ENCODE data around the gene TFDP2. TPM values are rescaled to one million over a fixed set of nuclear protein-coding genes. Genes with fewer than 3 reads are reported as not detected.

Gene TFDP2
- total and polyA plus RNA-seq, 2 experiments from 2014 or later, result 150 to 410 TPM

DNA sequence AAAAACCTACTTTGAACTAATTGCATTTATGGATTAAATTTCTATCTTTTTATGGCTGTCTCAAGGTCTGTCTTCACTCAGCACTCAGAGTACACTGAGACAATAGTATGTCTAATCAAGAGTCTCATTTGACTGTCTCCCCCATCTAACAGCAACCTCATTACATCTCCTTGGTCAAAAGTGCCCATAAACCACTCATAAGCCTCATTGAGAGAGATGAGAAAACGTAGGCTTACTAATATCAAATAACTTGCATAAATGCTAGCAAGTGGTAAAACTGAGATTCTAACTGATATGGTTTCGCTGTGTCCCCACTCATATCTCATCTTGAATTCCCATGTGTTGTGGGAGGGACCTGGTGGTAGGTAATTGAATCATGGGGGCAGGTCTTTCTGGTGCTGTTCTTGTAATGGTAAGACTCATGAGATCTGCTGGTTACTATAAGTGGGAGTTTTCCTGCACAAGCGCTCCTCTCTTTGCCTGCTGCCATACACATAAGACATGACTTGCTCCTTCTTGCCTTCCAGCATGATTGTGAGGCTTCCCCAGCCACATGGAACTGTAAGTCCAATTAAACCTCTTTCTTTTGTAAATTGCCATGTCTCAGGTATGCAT lies 113.9 kb downstream of the TFDP2 start:
- Mint-ChIP-seq H3K27ac (no peak overlapping the region), H3K27me3 (ENCODE audit: insufficient read depth, low read depth, poor library complexity) (no peaks in the 10 kb centered on the region), H3K9me3 (no peaks in the 10 kb centered on the region), H3K4me1 (no peaks in the 10 kb centered on the region), H3K36me3 (ENCODE audit: low read depth) (no peaks in the 10 kb centered on the region), H3K4me3 (no peak overlapping the region)
- H3K27me3 ChIP-seq (ENCODE audit: insufficient read depth), result no peaks in the 10 kb centered on the region
- ATAC-seq (no peak), DNase-seq (ENCODE audit: low spot score) (no peak)
- H3F3A ChIP-seq (replicated peaks; ENCODE audit: low read depth), result no peaks in the 10 kb centered on the region
- H3K79me2 ChIP-seq (replicated peaks; ENCODE audit: insufficient read depth), result no peaks in the 10 kb centered on the region
- no peak overlapping the region for H3K27ac ChIP-seq (ENCODE audit: low read depth)
- no peak overlapping the region for H3K4me3 ChIP-seq
- no peak overlapping the region for H2AFZ ChIP-seq
- no peaks in the 10 kb centered on the region for H3K36me3 ChIP-seq (ENCODE audit: insufficient read depth)
- TF ChIP-seq NANOG (IDR thresholded peaks at IDR 0.05; ENCODE audit: borderline replicate concordance) (no peak), EZH2 (IDR thresholded peaks at IDR 0.05; ENCODE audit: low read depth, unreplicated experiment) (no peak), JUNB (IDR thresholded peaks at IDR 0.05; ENCODE audit: unreplicated experiment) (no peak), POLR2AphosphoS5 (IDR thresholded peaks at IDR 0.05; ENCODE audit: low read depth) (no peak), ZNF114 (CRISPR knock-in tag; IDR thresholded peaks at IDR 0.05) (no peak), CREB1 (CRISPR knock-in tag; IDR thresholded peaks at IDR 0.05; ENCODE audit: low read depth) (no peak), EZH2phosphoT487 (IDR thresholded peaks at IDR 0.05; ENCODE audit: unreplicated experiment) (no peak), ZNF331 (CRISPR knock-in tag; IDR thresholded peaks at IDR 0.05; ENCODE audit: low read depth) (no peak), STAT1 (IDR thresholded peaks at IDR 0.05; ENCODE audit: unreplicated experiment) (no peak)
- TF ChIP-seq, protein P1, sequence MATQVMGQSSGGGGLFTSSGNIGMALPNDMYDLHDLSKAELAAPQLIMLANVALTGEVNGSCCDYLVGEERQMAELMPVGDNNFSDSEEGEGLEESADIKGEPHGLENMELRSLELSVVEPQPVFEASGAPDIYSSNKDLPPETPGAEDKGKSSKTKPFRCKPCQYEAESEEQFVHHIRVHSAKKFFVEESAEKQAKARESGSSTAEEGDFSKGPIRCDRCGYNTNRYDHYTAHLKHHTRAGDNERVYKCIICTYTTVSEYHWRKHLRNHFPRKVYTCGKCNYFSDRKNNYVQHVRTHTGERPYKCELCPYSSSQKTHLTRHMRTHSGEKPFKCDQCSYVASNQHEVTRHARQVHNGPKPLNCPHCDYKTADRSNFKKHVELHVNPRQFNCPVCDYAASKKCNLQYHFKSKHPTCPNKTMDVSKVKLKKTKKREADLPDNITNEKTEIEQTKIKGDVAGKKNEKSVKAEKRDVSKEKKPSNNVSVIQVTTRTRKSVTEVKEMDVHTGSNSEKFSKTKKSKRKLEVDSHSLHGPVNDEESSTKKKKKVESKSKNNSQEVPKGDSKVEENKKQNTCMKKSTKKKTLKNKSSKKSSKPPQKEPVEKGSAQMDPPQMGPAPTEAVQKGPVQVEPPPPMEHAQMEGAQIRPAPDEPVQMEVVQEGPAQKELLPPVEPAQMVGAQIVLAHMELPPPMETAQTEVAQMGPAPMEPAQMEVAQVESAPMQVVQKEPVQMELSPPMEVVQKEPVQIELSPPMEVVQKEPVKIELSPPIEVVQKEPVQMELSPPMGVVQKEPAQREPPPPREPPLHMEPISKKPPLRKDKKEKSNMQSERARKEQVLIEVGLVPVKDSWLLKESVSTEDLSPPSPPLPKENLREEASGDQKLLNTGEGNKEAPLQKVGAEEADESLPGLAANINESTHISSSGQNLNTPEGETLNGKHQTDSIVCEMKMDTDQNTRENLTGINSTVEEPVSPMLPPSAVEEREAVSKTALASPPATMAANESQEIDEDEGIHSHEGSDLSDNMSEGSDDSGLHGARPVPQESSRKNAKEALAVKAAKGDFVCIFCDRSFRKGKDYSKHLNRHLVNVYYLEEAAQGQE (IDR thresholded peaks at IDR 0.05; ENCODE audit: unreplicated experiment), result no peak
- TF ChIP-seq, protein P2, sequence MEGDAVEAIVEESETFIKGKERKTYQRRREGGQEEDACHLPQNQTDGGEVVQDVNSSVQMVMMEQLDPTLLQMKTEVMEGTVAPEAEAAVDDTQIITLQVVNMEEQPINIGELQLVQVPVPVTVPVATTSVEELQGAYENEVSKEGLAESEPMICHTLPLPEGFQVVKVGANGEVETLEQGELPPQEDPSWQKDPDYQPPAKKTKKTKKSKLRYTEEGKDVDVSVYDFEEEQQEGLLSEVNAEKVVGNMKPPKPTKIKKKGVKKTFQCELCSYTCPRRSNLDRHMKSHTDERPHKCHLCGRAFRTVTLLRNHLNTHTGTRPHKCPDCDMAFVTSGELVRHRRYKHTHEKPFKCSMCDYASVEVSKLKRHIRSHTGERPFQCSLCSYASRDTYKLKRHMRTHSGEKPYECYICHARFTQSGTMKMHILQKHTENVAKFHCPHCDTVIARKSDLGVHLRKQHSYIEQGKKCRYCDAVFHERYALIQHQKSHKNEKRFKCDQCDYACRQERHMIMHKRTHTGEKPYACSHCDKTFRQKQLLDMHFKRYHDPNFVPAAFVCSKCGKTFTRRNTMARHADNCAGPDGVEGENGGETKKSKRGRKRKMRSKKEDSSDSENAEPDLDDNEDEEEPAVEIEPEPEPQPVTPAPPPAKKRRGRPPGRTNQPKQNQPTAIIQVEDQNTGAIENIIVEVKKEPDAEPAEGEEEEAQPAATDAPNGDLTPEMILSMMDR (conservative IDR thresholded peaks at IDR 0.05; ENCODE audit: low read depth in 2 of 2), result no peak
- TF ChIP-seq, protein P3, sequence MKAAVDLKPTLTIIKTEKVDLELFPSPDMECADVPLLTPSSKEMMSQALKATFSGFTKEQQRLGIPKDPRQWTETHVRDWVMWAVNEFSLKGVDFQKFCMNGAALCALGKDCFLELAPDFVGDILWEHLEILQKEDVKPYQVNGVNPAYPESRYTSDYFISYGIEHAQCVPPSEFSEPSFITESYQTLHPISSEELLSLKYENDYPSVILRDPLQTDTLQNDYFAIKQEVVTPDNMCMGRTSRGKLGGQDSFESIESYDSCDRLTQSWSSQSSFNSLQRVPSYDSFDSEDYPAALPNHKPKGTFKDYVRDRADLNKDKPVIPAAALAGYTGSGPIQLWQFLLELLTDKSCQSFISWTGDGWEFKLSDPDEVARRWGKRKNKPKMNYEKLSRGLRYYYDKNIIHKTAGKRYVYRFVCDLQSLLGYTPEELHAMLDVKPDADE (IDR thresholded peaks at IDR 0.05), result no peak
- TF ChIP-seq, protein P4, sequence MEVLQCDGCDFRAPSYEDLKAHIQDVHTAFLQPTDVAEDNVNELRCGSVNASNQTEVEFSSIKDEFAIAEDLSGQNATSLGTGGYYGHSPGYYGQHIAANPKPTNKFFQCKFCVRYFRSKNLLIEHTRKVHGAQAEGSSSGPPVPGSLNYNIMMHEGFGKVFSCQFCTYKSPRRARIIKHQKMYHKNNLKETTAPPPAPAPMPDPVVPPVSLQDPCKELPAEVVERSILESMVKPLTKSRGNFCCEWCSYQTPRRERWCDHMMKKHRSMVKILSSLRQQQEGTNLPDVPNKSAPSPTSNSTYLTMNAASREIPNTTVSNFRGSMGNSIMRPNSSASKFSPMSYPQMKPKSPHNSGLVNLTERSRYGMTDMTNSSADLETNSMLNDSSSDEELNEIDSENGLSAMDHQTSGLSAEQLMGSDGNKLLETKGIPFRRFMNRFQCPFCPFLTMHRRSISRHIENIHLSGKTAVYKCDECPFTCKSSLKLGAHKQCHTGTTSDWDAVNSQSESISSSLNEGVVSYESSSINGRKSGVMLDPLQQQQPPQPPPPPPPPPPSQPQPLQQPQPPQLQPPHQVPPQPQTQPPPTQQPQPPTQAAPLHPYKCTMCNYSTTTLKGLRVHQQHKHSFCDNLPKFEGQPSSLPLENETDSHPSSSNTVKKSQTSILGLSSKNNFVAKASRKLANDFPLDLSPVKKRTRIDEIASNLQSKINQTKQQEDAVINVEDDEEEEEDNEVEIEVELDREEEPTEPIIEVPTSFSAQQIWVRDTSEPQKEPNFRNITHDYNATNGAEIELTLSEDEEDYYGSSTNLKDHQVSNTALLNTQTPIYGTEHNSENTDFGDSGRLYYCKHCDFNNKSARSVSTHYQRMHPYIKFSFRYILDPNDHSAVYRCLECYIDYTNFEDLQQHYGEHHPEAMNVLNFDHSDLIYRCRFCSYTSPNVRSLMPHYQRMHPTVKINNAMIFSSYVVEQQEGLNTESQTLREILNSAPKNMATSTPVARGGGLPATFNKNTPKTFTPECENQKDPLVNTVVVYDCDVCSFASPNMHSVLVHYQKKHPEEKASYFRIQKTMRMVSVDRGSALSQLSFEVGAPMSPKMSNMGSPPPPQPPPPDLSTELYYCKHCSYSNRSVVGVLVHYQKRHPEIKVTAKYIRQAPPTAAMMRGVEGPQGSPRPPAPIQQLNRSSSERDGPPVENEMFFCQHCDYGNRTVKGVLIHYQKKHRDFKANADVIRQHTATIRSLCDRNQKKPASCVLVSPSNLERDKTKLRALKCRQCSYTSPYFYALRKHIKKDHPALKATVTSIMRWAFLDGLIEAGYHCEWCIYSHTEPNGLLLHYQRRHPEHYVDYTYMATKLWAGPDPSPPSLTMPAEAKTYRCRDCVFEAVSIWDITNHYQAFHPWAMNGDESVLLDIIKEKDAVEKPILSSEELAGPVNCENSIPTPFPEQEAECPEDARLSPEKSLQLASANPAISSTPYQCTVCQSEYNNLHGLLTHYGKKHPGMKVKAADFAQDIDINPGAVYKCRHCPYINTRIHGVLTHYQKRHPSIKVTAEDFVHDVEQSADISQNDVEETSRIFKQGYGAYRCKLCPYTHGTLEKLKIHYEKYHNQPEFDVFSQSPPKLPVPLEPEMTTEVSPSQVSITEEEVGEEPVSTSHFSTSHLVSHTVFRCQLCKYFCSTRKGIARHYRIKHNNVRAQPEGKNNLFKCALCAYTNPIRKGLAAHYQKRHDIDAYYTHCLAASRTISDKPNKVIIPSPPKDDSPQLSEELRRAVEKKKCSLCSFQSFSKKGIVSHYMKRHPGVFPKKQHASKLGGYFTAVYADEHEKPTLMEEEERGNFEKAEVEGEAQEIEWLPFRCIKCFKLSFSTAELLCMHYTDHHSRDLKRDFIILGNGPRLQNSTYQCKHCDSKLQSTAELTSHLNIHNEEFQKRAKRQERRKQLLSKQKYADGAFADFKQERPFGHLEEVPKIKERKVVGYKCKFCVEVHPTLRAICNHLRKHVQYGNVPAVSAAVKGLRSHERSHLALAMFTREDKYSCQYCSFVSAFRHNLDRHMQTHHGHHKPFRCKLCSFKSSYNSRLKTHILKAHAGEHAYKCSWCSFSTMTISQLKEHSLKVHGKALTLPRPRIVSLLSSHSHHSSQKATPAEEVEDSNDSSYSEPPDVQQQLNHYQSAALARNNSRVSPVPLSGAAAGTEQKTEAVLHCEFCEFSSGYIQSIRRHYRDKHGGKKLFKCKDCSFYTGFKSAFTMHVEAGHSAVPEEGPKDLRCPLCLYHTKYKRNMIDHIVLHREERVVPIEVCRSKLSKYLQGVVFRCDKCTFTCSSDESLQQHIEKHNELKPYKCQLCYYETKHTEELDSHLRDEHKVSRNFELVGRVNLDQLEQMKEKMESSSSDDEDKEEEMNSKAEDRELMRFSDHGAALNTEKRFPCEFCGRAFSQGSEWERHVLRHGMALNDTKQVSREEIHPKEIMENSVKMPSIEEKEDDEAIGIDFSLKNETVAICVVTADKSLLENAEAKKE (CRISPR knock-in tag; IDR thresholded peaks at IDR 0.05), result no peak
- H3K4me2 ChIP-seq, result no peak overlapping the region
- H3K9me2 ChIP-seq (ENCODE audit: insufficient read depth), result no peaks in the 10 kb centered on the region
- H3K4me1 ChIP-seq (ENCODE audit: insufficient read depth), result no peaks in the 10 kb centered on the region
- no peaks in the 10 kb centered on the region for H4K20me1 ChIP-seq (replicated peaks; ENCODE audit: insufficient read depth)

Data from GM23338 (cell line).